SK-N-SH treated with all-trans-retinoic acid at 6 μM for 48 hours (cell line): Measurements from ENCODE around the gene SEMA7A.

ENCODE experiments used
- GLIS3 ChIP-seq: fragments of 250-450 bp; sonication (Bioruptor Pico); IDR thresholded peaks from 2 replicates; pipeline ENCODE4 v1.5.0; 2020; ENCODE audit warnings: mild to moderate bottlenecking, moderate library complexity
- ISL1 ChIP-seq: fragments of 250-450 bp; sonication (Bioruptor Pico); IDR thresholded peaks from 2 replicates; pipeline ENCODE4 v2.1.2; 2022; ENCODE audit warnings: mild to moderate bottlenecking, moderate library complexity
- OSR1 ChIP-seq: fragments of 250-450 bp; sonication (Bioruptor Pico); IDR thresholded peaks from 2 replicates; pipeline ENCODE4 v1.8.0; 2022; ENCODE audit warnings: moderate library complexity, mild to moderate bottlenecking, inconsistent platforms
- ZFP3 ChIP-seq: fragments of 250-450 bp; sonication (Bioruptor Pico); IDR thresholded peaks from 2 replicates; pipeline ENCODE4 v1.5.0; 2020; ENCODE audit warnings: mild to moderate bottlenecking, moderate library complexity
- ZNF8 ChIP-seq: fragments of 450-650 bp; formaldehyde crosslinking; IDR thresholded peaks from 2 replicates; pipeline ENCODE4 v1.5.0; 2020; ENCODE audit warnings: mild to moderate bottlenecking, moderate library complexity
- TF ChIP-seq, protein P1 (sequence below): fragments of 250-450 bp; sonication (Bioruptor Pico); IDR thresholded peaks from 2 replicates; pipeline ENCODE4 v1.5.1; 2020; ENCODE audit warnings: low read depth, mild to moderate bottlenecking, moderate library complexity
- TF ChIP-seq, protein P2 (sequence below): fragments of 250-450 bp; sonication (Bioruptor Pico); IDR thresholded peaks from 2 replicates; pipeline ENCODE4 v1.8.0; 2020; ENCODE audit warnings: mild to moderate bottlenecking, moderate library complexity, borderline replicate concordance
- TF ChIP-seq, protein P3 (sequence below): fragments of 250-450 bp; sonication (Bioruptor Pico); IDR thresholded peaks from 2 replicates; pipeline ENCODE4 v1.5.1; 2021; ENCODE audit warnings: mild to moderate bottlenecking, moderate library complexity

DNA sequence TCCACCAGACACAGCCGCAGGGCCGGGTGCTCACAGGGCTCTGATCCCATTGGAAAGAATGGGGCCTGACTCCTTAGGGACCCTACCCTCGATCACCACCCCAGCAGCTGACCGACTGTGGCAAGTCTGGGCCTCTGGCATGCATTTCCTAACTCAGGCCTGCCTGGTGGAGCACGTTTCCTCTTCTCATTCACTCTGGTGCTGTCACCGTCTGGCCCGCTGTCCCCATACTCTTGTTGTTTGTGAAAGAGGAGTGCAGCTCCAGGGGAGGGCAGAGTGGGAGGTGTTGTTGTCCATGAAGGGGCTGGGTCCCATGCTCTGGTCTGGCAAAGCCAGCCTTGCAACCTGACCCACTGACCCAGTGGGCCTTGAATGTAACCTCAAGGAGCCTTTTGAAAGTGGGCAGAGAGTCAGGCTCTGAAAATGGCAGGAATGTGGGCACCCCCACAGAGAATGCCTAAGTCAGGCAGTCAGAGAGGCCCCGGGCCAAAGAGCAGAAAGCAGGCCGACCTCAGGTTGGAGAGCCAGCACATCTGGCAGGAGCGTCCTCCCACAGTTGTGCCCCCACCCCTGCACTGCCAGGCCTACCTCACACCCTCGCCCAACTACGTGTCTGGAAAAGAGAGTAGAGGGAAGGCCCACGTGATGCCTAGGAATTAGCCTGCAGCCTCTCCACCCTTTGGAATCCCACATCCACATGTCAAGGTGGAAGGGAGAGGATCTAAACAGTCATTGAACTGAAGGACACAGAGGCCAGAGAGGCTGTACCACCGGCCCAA is 10.9 kb downstream of the SEMA7A start:
- TF ChIP-seq ZFP3 (CRISPR knock-in tag) (no peak), OSR1 (no peak), ISL1 (CRISPR knock-in tag) (no peak), ZNF8 (CRISPR knock-in tag) (no peak), GLIS3 (CRISPR knock-in tag) (no peak)
- TF ChIP-seq, protein P1, sequence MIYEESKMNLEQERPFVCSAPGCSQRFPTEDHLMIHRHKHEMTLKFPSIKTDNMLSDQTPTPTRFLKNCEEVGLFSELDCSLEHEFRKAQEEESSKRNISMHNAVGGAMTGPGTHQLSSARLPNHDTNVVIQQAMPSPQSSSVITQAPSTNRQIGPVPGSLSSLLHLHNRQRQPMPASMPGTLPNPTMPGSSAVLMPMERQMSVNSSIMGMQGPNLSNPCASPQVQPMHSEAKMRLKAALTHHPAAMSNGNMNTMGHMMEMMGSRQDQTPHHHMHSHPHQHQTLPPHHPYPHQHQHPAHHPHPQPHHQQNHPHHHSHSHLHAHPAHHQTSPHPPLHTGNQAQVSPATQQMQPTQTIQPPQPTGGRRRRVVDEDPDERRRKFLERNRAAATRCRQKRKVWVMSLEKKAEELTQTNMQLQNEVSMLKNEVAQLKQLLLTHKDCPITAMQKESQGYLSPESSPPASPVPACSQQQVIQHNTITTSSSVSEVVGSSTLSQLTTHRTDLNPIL = no peak
- TF ChIP-seq, protein P2, sequence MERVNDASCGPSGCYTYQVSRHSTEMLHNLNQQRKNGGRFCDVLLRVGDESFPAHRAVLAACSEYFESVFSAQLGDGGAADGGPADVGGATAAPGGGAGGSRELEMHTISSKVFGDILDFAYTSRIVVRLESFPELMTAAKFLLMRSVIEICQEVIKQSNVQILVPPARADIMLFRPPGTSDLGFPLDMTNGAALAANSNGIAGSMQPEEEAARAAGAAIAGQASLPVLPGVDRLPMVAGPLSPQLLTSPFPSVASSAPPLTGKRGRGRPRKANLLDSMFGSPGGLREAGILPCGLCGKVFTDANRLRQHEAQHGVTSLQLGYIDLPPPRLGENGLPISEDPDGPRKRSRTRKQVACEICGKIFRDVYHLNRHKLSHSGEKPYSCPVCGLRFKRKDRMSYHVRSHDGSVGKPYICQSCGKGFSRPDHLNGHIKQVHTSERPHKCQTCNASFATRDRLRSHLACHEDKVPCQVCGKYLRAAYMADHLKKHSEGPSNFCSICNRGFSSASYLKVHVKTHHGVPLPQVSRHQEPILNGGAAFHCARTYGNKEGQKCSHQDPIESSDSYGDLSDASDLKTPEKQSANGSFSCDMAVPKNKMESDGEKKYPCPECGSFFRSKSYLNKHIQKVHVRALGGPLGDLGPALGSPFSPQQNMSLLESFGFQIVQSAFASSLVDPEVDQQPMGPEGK (CRISPR knock-in tag) = no peak
- TF ChIP-seq, protein P3, sequence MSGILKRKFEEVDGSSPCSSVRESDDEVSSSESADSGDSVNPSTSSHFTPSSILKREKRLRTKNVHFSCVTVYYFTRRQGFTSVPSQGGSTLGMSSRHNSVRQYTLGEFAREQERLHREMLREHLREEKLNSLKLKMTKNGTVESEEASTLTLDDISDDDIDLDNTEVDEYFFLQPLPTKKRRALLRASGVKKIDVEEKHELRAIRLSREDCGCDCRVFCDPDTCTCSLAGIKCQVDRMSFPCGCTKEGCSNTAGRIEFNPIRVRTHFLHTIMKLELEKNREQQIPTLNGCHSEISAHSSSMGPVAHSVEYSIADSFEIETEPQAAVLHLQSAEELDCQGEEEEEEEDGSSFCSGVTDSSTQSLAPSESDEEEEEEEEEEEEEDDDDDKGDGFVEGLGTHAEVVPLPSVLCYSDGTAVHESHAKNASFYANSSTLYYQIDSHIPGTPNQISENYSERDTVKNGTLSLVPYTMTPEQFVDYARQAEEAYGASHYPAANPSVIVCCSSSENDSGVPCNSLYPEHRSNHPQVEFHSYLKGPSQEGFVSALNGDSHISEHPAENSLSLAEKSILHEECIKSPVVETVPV (CRISPR knock-in tag) = no peak
